GM12864 (cell line): ENCODE results near the gene CTNNA3.

ENCODE experiments used
- DNase-seq: peaks from one replicate; pipeline ENCODE4 v3.0.0-alpha.2; 2011; ENCODE audit warnings: low read depth
- H3K4me3 ChIP-seq: 2 replicates; pipeline ENCODE4 v1.5.1; 2011; ENCODE audit warnings: mild to moderate bottlenecking, low read depth, low read length, control low read depth
- TF ChIP-seq, protein P1 (sequence below): IDR thresholded peaks from 2 replicates; pipeline ENCODE4 v1.5.1; 2011; ENCODE audit warnings: low read depth, mild to moderate bottlenecking, moderate library complexity, low read length, control low read depth, inconsistent platforms; ENCODE audit errors: missing control alignments

CTNNA3 gene

DNA sequence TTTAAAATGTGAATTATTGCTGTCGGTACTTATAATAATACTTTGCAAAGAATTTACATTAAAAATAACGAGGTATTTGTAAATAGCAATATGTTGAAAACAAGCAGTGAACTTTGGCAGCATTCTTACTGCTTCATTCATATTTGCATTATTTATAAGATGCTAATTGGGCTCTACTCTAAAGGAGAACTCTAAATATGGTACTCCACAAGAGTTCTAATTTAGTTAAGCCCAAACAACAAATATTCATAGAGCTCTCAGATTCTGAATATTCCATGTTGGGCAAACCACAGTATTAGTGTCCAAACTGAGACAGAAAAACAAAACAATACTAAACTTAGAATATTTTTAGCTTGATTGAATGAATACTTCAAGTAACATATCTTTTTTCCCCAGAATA lies 1674.6 kb downstream of the CTNNA3 start:
- no peak overlapping the region for H3K4me3 ChIP-seq
- DNase-seq: no peak
- TF ChIP-seq, protein P1, sequence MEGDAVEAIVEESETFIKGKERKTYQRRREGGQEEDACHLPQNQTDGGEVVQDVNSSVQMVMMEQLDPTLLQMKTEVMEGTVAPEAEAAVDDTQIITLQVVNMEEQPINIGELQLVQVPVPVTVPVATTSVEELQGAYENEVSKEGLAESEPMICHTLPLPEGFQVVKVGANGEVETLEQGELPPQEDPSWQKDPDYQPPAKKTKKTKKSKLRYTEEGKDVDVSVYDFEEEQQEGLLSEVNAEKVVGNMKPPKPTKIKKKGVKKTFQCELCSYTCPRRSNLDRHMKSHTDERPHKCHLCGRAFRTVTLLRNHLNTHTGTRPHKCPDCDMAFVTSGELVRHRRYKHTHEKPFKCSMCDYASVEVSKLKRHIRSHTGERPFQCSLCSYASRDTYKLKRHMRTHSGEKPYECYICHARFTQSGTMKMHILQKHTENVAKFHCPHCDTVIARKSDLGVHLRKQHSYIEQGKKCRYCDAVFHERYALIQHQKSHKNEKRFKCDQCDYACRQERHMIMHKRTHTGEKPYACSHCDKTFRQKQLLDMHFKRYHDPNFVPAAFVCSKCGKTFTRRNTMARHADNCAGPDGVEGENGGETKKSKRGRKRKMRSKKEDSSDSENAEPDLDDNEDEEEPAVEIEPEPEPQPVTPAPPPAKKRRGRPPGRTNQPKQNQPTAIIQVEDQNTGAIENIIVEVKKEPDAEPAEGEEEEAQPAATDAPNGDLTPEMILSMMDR: no peak

DNA sequence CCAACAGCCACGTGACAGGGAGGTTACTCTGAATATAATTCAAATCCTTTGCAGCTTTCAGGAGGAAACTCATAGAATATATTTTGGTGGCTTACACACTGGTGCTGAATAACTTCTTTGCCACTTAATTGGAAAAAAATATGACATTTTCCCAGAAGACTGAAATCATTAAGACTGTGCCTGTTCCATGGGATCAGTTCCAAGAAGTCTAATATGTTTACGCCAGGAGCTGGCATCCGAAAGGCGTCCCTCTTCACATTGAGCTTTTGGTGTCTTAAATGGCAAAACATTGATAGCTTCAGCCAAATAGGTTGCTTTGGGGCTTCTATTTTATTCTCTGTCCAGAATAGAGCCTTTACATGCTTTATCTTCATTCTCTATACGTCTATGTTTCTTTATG lies 1687.8 kb downstream of the CTNNA3 start:
- H3K4me3 ChIP-seq: no peak overlapping the region
- DNase-seq: no peak
- TF ChIP-seq, protein P1: no peak

DNA sequence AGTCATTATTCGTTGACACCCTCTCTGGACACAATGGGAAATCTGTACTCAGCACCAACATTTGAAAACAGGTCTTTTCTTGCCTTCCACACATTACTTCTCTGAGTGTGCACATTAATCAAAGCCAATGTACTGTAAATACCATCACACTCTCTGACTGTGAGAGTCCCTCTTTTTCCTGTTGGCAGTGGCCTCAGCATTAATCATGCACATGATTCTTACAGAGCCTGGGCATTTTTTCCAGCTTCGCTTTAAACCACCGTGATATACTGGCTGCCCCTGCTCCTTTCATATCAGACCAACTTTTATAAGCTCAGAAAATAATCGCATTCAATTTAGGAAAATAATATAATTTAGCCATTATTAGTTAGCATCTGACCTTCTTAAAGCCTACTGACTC lies 1689.6 kb downstream of the CTNNA3 start:
- no peak overlapping the region for H3K4me3 ChIP-seq
- TF ChIP-seq, protein P1: no peak
- no peak for DNase-seq

DNA sequence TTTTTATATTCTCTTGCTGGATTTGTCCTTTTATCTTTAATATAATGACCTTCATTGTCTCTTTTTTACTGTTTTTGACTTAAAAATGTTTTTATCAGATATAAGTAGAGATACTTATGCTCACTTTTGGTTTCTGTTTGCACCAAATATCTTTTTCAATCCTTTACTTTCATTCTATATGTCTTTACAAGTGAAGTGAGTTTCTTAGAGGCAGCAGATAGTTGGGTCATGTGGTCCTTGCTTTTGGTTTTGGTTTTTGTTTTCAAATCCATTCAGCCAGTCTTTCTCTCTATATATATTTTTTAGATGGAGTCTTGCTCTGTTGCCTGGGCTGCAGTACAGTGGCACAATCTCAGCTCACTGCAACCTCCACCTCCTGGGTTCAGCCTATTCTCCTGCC lies 1702.5 kb downstream of the CTNNA3 start:
- DNase-seq: no peak
- H3K4me3 ChIP-seq: no peak overlapping the region
- TF ChIP-seq, protein P1: no peak

DNA sequence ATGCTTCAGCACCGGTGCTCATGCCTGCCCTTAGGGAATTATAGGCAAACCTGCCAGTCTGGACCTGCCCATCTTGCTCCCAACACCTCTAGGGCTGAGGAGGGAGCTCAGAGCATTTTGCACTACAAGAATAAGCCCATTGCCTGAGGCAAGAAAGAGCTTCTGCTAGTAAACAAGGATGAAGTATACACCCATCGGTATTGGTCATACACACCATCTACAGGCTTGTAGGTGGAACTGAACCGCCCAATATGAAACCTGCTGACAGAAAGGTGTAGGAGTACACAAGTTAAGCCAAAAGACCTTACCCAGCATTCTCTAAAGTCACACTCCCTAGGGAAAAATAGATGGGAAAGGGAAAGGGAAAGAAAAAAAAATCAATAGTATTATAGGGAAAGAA lies 1727.1 kb downstream of the CTNNA3 start:
- H3K4me3 ChIP-seq: no peak overlapping the region
- TF ChIP-seq, protein P1: no peak
- DNase-seq: no peak

DNA sequence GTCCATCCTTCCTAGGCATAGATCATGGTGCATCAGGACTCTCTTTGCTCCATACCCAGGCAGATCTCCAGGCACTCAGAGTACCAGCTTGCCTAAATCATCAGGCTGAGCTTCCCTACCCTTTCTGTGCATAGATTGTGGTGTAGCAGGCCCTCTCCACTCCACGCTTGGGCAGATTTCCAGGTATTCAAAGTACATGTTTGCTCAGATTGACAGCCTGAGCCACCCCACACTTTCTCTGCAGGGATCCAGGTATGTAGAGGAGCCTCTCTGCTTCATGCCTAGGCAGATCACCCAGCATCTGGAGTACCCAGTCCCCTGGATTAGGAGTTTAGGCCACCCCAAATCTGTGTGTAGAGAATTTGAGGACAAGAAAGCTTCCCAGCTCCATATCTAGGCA lies 1727.6 kb downstream of the CTNNA3 start:
- H3K4me3 ChIP-seq: no peak overlapping the region
- TF ChIP-seq, protein P1: no peak
- no peak for DNase-seq

DNA sequence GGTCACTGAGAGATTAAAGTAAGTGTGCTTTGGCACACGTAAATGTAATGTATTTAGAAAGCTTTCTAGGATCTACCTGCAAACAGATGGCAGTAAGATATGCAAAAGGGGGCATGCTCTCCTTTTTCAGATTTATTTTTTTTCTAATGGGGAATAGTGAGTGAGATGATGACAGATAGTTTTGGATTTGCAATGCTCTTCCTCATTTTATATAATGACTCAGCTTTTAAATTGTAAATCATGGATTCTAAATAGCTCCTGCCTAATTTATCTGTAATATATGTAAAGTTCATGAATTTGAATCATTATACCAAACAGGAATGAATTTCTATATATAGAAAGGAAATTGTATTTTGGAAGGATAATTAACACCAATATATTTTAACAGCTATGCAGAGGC lies 1731.8 kb downstream of the CTNNA3 start:
- no peak for DNase-seq
- H3K4me3 ChIP-seq: no peak overlapping the region
- TF ChIP-seq, protein P1: no peak
